Panc1 (cell line): ENCODE measurements around the gene CDCA3.

Source experiments
- CTCF ChIP-seq: fragments of 450-650 bp; IDR thresholded peaks from 2 replicates; pipeline ENCODE4 v1.5.1; 2017; ENCODE audit warnings: mild to moderate bottlenecking
- TCF7L2 ChIP-seq: IDR thresholded peaks from 2 replicates; pipeline ENCODE4 v1.6.1; 2011; ENCODE audit warnings: mild to moderate bottlenecking, low read depth, low read length, inconsistent platforms
- TF ChIP-seq, protein P1 (sequence below), 2 experiments: IDR thresholded peaks; 2 replicates each; pipeline ENCODE4 v1.6.1; 2011 to 2012; ENCODE audit warnings: low read depth in 2 of 2, control low read depth in 1 of 2, low read length in 1 of 2, mild to moderate bottlenecking in 1 of 2, moderate library complexity in 1 of 2; ENCODE audit not compliant: insufficient read depth in 1 of 2

DNA sequence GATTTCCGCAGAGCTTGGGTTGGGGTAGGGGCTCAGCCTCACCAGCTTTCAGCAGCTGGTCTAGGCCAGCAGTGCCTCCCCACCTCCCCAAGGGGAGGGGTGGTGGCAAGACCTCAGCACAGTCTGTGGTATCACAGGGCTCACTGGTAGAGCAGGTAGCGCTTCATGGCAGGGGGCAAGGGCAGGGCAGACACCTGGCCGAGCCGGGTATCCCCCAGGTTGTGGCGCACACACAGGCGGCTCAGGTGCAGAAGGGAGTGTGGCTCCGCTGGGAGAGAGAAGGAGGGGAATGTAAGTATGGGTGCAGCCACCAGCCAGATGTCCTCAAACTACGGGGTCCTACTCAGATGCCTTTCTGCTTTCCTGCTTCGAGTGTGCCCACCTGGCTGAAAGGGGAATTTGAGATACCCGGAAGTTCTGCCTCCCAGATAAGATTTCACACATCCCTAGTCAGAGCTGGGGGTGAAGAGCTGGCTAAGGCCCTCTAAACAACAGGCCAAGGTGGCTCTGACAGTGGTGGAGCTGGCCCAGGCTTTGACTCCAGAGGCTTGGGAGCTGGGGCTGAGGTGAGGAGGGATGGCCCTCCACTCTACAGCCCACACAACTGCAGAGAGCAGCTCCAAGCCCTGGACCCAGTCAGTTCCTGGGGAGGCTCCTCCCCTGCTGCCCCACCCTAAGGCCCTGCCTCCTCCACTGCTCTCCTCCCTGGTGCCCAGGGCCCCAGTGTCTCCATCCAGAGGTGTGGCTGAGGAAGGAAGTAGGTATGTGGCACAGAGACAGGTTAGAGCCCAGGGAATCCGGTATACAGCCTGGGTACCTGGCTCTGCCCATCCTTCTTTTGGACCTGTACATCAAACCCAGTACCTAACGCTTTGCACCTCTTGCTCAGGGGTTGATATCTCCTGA, 20.2 kb upstream of the CDCA3 start:
- TF ChIP-seq CTCF, result no peak
- TF ChIP-seq, protein P1, sequence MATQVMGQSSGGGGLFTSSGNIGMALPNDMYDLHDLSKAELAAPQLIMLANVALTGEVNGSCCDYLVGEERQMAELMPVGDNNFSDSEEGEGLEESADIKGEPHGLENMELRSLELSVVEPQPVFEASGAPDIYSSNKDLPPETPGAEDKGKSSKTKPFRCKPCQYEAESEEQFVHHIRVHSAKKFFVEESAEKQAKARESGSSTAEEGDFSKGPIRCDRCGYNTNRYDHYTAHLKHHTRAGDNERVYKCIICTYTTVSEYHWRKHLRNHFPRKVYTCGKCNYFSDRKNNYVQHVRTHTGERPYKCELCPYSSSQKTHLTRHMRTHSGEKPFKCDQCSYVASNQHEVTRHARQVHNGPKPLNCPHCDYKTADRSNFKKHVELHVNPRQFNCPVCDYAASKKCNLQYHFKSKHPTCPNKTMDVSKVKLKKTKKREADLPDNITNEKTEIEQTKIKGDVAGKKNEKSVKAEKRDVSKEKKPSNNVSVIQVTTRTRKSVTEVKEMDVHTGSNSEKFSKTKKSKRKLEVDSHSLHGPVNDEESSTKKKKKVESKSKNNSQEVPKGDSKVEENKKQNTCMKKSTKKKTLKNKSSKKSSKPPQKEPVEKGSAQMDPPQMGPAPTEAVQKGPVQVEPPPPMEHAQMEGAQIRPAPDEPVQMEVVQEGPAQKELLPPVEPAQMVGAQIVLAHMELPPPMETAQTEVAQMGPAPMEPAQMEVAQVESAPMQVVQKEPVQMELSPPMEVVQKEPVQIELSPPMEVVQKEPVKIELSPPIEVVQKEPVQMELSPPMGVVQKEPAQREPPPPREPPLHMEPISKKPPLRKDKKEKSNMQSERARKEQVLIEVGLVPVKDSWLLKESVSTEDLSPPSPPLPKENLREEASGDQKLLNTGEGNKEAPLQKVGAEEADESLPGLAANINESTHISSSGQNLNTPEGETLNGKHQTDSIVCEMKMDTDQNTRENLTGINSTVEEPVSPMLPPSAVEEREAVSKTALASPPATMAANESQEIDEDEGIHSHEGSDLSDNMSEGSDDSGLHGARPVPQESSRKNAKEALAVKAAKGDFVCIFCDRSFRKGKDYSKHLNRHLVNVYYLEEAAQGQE (IDR thresholded peaks at IDR 0.05; ENCODE audit: insufficient read depth in 1 of 2, low read depth in 2 of 2, low read length in 1 of 2), result no peak
- TF ChIP-seq TCF7L2, result no peak
